ENCODE measurements around the gene TLE6. TPM values are rescaled to one million over a fixed set of nuclear protein-coding genes. Genes with fewer than 3 reads are reported as not detected.

TLE6 gene
- total and polyA plus RNA-seq, 2 donors (not counting 3 experiments of a cell fraction or from before 2014, with no cell fraction given): 1.6 to 1.9 TPM

GRCh38 chr19:3033595-3034405, 56.4 kb downstream of the TLE6 start:
- intact Hi-C loops (cut with micrococcal nuclease) (loop anchor here (2.0 kb wide), 2 partner anchors 57 to 61 kb away; partner anchors contain the start of genes GNA11 and TLE6), dilution Hi-C loops (cut with MboI; ENCODE audit: extremely low pct_ligation_motif_present, low sequenced_read_pairs) (no loop called here)
- no TSS peak for BruUV-seq (replicated peaks)
- Histone ChIP-seq H3K4me1 (ENCODE audit: control insufficient read depth, extremely low read depth, insufficient read depth, low read length) (peaks cover 14% of the 10 kb centered on the region), H3K27me3 (ENCODE audit: control insufficient read depth in 2 of 2, insufficient read depth in 2 of 2, low read length in 2 of 2) (peaks cover 1 to 8% of the 10 kb centered on the region in 2 experiments), H2AFZ (ENCODE audit: low read depth, low read length) (no peak overlapping the region), H3K9me1 (replicated peaks; ENCODE audit: control insufficient read depth, extremely low read depth, insufficient read depth, low read length) (no peaks in the 10 kb centered on the region), H3K4me2 (ENCODE audit: insufficient read depth, low read length) (no peak overlapping the region), H3K27ac (ENCODE audit: insufficient read depth, low read depth, low read length) (no peak overlapping the region), H3K79me2 (ENCODE audit: control insufficient read depth, insufficient read depth, low read length) (no peaks in the 10 kb centered on the region), H3K36me3 (ENCODE audit: control insufficient read depth in 2 of 2, extremely low read depth in 1 of 2, insufficient read depth in 2 of 2, low read length in 2 of 2) (no peaks in the 10 kb centered on the region), H3K9me3 (replicated peaks; ENCODE audit: control insufficient read depth, insufficient read depth, low read length) (no peaks in the 10 kb centered on the region), H3K9ac (replicated peaks; ENCODE audit: extremely low read depth, insufficient read depth, low read length) (no peak overlapping the region), H4K20me1 (replicated peaks; ENCODE audit: control insufficient read depth, extremely low read depth, insufficient read depth, low read length) (no peaks in the 10 kb centered on the region), H3K4me3 (replicated peaks in 1 of 3; ENCODE audit: insufficient read depth in 1 of 3, low read depth in 1 of 3, low read length in 3 of 3) (no peak overlapping the region)
- ChIA-PET CTCF (no interaction called here), POLR2A (no interaction called here)
- TF ChIP-seq EZH2 (IDR thresholded peaks at IDR 0.05; ENCODE audit: borderline replicate concordance, low read depth, low read length, severe bottlenecking) (no peak), MAX (IDR thresholded peaks at IDR 0.05; ENCODE audit: insufficient read depth, insufficient read length) (no peak), MYC (IDR thresholded peaks at IDR 0.05; ENCODE audit: low read depth, low read length) (no peak), CTCF (IDR thresholded peaks at IDR 0.05; ENCODE audit: extremely low read depth in 1 of 2, insufficient read depth in 1 of 2, low read depth in 1 of 2, low read length in 2 of 2) (no peak), GATA2 (IDR thresholded peaks at IDR 0.05; ENCODE audit: insufficient read depth, insufficient read length, low read depth, low read length) (no peak), JUN (IDR thresholded peaks at IDR 0.05; ENCODE audit: borderline replicate concordance, insufficient read depth, insufficient read length, low read depth) (no peak), POLR2A (IDR thresholded peaks at IDR 0.05; ENCODE audit: low read depth, low read length) (no peak), POLR2AphosphoS5 (IDR thresholded peaks at IDR 0.05; ENCODE audit: insufficient read depth, low read depth, low read length) (no peak), FOS (IDR thresholded peaks at IDR 0.05; ENCODE audit: borderline replicate concordance, insufficient read depth, low read length) (no peak)
- DNase-seq (ENCODE audit: low read depth, low spot score) (no peak), FAIRE-seq (peak; percentile 44)

Measured in endothelial cell of umbilical vein (primary cell).